GM21447 (cell line): ENCODE data around the gene PPFIBP2.
A peak's percentile ranks its signal among the peaks of the same experiment; 100 is the strongest.
"Not testable (repeated sequence)": the region's sequence is repeated elsewhere in the genome, so short reads cannot be mapped to it uniquely, and the experiment has no call there.

Source experiments
- ATAC-seq: cut with Tn5 transposase; IDR thresholded peaks from one replicate; pipeline ENCODE4 v1.9.1; 2021; ENCODE audit not compliant: unreplicated experiment

The PPFIBP2 gene

GRCh38 chr11:7655253-7656217 is 141.7 kb downstream of the PPFIBP2 start:
- ATAC-seq: no peak

GRCh38 chr11:7656704-7657103 is 142.9 kb downstream of the PPFIBP2 start:
- ATAC-seq: no peak

DNA sequence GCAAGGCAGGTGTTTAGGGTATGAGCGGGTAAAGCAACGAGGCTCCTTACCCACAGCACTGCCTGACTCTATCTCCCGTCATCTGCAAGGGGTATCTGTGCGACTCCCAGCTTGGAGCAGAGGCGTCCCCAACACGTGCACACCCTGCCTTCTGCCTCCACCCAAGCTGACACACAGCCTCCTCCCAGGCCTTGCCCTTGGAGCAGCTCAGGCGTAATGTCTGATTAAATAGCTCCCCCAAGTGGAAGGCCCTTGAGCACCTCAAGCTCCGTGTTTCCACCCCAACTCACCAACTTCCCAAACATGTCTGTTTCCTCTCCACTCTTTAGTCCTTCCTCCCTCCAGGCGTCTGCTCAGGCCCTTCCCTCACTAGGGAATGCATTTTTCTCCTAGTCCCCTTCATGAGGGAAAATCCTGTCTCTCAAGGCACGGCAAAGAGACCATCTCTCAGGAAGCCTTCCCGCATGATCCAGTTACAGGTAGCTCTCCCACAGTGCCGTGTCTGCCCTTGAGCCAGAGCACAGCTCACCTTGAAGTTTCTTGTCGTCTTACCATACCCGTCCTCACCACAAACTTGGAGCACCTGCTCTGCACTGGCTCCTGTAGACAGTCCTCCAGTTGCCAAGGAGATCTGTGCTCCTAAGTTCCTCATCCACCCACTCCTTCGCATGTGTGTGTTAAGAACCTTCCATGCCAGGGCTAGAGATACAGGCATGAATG is 143.7 kb downstream of the PPFIBP2 start:
- ATAC-seq: no peak

DNA sequence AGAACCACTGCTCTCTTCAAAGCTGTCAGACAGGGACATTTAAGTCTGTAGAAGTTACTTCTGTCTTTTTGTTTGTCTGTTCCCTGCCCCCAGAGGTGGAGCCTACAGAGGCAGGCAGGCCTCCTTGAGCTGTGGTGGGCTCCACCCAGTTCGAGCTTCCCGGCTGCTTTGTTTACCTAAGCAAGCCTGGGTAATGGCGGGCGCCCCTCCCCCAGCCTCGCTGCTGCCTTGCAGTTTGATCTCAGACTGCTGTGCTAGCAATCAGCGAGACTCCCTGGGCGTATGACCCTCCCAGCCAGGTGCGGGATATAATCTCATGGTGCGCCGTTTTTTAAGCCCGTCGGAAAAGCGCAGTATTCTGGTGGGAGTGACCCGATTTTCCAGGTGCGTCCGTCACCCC is 149.7 kb downstream of the PPFIBP2 start:
- ATAC-seq: not testable (repeated sequence)

DNA sequence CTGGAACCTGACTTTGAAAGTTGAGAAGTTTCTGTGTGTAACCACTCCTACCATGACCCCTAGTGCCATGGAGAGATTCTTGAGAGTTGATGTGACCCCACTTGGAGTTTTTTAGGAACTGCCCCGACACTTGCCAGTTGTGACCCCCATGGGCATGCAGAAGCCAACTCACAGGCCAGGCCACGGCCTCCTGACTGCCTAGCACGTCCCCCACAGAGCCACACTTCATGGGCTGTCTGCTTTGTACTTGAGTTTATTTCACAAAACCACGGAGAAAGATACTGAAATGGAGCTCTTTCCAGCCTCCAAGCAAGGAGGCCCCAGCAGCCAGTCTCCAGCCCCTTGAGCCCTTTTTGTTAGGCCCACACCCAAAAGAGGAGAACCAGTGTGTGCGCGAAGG is 151.1 kb downstream of the PPFIBP2 start:
- ATAC-seq: no peak

DNA sequence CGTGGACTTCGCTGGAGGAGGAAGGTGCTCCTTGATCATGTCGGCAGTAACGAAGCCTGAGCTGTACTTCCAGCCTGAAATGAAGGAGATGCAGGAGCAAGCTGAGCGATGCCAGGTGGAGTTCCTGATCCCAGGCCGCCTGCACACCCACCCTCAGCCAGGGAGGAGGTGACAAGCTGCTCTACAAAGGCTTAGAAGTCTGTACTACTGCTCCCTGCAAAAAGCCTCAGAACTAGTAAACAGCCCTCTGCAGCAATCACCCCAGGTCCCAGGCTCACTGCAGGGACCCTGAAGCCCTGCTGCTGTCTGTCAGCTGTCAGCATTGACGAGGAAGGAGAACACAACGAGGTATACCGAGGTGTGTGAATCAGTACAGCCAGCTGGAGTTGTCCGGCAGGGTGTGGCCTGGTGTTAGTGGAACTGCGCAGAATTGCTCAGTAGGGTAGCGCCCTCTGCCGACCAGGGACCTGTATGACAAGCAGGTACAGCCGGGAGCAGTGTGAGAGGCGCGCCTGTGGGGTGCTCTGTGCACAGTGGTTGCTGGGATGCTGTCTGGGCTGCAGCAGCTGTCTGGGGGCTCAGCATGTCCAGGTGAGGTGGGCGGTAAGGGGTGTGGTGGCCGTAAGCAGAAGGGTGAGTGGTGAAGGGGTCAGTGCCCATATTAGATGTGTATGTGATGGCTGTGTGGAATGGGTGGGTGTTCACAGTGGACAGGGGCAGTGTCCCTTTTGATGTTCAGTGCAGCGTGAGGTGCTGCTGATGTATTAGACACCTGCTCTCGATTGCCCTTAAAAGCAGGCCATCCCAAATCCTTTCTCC is 151.9 kb downstream of the PPFIBP2 start:
- ATAC-seq: peak; percentile 97

DNA sequence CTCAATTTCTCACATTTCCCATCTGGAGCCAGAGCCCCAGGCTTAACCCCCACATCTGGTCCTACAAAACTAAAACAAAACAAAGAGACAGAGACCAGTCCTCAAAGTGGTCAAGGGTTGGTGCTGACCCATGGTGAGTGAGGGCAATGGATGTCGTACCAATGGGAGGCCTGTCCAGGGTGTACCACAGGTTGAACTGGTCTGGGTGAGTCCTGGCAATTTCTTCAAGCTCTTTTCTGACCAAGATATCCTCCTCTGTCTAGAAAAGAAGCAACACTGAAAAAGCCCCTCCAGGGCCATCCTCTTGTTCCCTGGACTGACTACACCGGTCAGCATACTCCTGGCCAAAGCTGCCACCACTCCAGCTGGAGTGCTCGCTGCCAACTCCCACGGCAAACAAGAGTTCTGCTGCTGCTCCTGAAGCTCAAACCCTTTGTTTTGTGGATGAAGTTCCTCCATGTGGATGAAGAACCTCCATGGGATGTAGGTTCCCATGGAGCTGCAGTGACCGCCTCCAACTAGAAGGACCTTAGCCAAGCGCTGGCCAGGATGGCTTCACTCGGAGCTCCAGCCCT is 152.6 kb downstream of the PPFIBP2 start:
- ATAC-seq: no peak

DNA sequence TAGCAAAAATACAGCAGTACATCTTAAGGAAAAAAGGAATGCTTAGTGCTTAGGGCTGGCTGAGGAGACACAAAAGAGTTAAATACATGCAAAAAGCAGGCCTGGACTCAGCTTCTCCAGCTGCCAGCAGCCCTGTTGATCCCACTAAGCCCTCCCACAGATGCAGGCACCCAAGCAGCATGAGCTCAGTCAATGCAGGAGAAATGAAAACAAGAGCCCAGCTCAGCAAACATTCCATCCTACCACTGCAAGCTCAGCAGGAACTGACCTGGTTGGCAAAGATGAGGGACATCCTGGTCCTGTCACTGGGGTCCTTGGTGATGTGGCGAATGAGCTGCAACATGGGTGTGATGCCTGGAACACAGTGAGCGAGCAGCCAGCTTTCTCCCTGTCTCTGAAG is 153.7 kb downstream of the PPFIBP2 start:
- ATAC-seq: no peak

DNA sequence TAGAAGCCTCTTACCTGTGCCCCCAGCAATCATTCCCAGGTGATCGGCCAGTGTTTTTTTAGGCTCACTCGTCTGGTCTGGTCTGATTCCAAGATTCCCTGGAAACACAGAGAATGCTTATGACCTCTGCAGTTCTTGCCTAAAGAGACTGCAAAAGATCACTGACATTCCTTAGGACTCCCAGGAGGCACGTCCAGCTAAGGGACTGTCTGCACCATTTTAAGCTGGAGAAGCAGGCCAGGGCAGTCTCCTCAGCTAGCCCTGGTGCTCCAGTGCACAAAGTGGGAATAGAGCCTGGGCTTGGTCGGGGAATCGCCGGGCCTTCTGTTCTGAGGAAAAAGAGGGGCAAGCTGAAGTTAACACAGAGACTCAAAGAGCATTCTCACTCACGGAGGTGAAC is 154.7 kb downstream of the PPFIBP2 start:
- ATAC-seq: no peak

- ATAC-seq: no peak
Observed at GRCh38 chr11:7668911-7669310, 155.1 kb downstream of the PPFIBP2 start.

DNA sequence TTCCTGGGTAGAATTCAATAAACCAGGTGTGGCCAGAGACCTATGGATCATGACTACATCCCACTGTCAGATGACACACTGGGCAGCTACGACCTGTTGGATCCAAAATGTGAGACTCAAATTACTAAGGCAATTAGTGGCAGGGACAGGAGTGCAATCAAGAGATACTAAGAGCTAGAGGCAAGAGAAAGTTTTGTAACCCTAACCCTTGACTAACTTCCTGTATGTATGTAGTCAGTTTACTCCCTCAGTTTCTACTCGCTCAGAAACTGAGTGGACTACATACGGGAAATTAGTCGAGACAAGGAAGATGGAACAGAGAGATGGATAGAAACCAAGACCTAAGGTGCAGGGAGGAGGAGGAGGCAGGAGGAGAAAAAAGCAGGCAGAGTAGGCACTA is 156.8 kb downstream of the PPFIBP2 start:
- no peak for ATAC-seq

- peak; percentile 62 for ATAC-seq
Observed at GRCh38 chr11:7671347-7672215, 157.8 kb downstream of the PPFIBP2 start.

GRCh38 chr11:7672276-7672959 is 158.6 kb downstream of the PPFIBP2 start:
- peak; percentile 21 for ATAC-seq

- no peak for ATAC-seq
Observed at GRCh38 chr11:7672960-7673723, 159.3 kb downstream of the PPFIBP2 start, which contains the start of gene CYB5R2. Gene CYB5R2, minus strand, starts transcription at chr11:7673500. Its CDS starts 675 bp downstream, at chr11:7672825.

- no peak for ATAC-seq
Observed at GRCh38 chr11:7673724-7674434, 160.1 kb downstream of the PPFIBP2 start.

GRCh38 chr11:7675631-7676030 is 161.8 kb downstream of the PPFIBP2 start:
- ATAC-seq: no peak

GRCh38 chr11:7677071-7677470 is 163.3 kb downstream of the PPFIBP2 start:
- ATAC-seq: no peak

DNA sequence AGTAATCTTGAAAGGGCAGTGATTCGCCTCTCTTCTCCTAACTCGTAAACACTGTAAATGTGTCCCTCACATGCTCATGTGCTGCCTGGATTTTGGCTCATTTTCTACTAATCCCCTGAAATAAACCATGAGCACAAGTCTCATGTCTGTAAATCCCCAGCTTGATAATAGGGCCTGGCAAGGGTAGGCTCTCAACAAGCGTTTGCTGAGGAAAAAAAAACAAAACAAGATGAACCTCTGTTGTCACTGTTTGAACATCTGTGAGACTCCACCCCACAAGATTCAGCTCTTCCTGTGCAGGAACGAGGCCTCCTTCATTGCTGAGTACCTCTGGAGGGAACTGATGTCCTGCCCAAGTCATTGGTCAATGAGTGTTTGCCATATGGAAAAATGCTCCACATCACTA is 164.0 kb downstream of the PPFIBP2 start:
- ATAC-seq: no peak
